Hematopoietic multipotent progenitor cell treated with erythropoietin and hydrocortisone succinate and interleukin-3 and kit ligand, for 8 days (in vitro differentiated cells): ENCODE results near the gene TMEM198.

Experiments used
- DNase-seq: peaks from one replicate; pipeline ENCODE4 v3.0.0-alpha.2; 2015

Gene TMEM198

DNA sequence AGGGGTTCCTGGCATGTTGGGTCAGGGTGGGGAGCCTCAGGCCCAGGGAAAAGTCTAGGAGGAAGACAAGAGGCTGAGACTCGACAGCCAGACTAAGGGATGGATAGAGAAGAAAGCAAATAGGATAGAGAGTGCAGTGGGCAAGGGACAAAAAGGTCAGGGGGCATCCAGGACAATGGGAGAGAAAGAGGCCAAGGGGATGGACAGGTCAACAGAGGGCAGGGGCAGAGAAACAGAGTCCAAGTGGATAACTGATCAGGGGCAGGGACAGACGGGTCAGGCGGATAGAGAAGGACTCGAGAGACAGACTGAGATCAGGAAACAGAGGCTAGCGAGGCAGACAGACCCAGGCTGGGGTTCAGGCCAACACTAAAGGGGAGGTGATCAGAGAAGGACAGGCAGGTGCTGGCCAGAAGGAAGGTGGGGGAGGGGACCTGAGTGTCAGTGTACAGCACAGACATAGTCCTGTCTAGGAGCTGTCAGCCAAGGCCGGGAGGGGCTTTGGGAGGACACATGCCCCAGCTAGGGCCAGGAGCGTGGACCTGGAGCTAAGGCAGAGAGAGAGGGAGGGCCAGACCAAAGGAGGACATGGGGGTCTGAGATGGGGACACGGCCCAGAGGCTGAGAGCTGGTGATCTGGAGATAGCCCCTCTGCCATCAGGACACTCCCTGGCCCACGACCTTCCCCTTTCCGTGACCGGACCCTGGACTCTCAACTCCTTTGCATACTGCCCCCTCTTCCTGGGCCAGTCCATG is 17.3 kb upstream of the TMEM198 start:
- no peak for DNase-seq

DNA sequence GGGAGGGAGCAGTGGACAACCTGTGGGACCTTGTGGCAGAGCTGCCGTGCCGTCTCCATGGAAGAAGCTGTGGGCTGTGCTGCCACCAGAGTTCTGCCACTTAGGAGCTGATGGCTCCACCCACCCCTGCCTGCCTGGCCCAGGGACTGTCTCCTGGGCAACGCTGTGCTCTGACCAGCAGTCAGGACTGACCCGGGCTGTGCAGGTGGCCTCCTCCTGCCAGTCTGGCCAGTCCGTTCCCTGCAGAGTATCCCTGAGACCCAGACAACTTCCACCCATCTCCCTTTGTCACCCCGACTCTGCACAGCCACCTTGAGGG is 16.8 kb upstream of the TMEM198 start:
- DNase-seq: no peak

DNA sequence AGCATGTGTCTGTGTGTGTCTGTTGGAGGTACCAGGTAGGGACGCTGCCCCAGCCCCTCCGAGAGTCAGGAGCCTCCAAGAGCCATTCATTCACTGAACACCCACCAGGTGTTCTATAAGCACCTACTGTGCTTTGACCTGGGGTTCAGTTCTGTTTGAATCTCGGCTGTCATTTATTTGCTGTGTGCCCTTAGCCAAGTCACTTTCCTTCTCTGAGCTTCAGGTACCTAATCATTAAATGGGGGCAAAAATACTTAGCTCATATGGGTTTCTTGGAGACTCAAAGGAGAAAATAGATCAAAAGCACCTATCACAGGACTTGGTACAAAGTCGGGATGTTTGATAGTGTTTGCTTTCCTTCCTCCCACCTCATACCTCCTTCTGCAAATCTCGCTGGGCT is 16.4 kb upstream of the TMEM198 start:
- DNase-seq: no peak

- DNase-seq: peak; percentile 83
These were observed 13.5 kb upstream of the TMEM198 start for GRCh38 chr2:219530048-219530963.

DNA sequence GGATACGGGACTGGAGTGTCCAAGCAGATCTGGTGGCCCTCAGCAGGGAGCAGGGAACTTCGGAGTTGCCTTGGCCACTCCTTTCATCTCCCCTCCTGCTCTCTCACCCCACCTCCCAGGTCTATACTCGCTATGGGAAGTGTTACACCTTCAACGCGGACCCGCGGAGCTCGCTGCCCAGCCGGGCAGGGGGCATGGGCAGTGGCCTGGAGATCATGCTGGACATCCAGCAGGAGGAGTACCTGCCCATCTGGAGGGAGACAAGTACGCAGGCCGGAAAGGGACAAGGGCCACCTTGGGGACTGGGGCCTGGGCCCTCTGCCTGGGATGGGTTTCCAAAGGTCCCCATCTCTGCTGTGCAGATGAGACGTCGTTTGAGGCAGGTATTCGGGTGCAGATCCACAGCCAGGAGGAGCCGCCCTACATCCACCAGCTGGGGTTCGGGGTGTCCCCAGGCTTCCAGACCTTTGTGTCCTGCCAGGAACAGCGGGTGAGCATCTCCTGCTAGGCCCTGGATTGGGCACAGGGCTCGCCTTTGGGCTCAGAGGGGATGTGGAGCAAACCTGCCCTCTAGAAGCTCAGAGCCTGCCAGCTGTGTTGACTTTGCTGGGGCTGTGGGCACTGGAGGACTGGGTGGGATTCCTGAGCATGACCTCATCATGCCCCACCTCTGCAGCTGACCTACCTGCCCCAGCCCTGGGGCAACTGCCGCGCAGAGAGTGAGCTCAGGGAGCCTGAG is 12.0 kb upstream of the TMEM198 start:
- no peak for DNase-seq

DNA sequence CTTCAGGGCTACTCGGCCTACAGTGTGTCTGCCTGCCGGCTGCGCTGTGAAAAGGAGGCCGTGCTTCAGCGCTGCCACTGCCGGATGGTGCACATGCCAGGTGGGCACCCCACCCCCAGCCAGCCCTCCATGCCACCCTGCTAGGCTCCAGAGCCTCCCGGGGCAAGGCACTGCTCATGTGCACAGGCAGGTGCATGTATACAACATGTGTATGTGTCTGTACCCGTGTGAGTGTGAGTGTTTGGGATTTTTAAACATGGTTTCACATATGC is 11.5 kb upstream of the TMEM198 start:
- no peak for DNase-seq

GRCh38 chr2:219533930-219534661 is 9.7 kb upstream of the TMEM198 start:
- no peak for DNase-seq

DNA sequence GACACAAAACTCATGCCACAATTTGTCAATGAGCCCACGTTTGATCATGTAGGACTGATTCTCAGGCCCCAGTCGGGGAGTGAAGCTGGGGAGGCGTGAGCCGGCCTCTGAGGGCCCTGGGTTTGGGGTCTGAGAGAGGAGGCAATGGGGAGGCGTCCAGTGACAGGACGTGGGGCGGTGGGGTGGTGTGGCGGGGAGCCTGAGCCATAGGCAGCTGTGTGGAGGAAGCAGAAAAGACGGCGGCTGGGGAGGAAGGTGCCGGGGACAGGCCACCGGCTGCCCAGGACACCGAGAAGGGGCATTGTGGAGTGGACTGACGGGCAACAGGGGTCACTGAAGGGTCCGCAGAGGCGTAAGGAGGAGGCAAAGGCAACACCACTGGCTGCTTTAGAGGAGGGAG is 7.4 kb upstream of the TMEM198 start:
- DNase-seq: no peak

- no peak for DNase-seq
These were observed 6.9 kb upstream of the TMEM198 start for GRCh38 chr2:219536967-219537366.

- no peak for DNase-seq
These were observed 6.0 kb upstream of the TMEM198 start for GRCh38 chr2:219537657-219538488.

DNA sequence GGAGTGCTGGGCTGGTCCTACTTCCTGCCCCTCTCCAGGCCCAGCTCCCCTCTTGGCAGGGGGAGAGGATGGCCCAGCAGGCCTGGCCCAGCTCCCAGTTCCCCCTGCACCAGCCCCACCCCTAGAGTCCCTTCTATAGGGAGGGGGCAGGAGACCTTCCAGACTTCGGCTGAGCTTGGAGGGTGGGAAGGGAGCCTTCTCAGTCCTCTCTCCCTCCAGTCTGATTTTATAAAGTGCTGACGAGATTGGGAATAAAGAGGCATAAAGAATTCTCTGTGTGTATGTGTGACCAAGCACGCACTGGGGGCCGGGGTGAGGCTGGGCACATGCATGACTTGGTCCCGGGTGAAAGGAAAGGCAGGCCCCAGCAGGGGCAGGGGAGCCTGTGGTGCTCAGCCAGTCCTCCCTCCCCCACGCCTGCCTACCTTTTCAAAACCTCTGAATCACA is 5.3 kb upstream of the TMEM198 start:
- DNase-seq: no peak

- no peak for DNase-seq
These were observed 4.7 kb upstream of the TMEM198 start for GRCh38 chr2:219538956-219539788.

DNA sequence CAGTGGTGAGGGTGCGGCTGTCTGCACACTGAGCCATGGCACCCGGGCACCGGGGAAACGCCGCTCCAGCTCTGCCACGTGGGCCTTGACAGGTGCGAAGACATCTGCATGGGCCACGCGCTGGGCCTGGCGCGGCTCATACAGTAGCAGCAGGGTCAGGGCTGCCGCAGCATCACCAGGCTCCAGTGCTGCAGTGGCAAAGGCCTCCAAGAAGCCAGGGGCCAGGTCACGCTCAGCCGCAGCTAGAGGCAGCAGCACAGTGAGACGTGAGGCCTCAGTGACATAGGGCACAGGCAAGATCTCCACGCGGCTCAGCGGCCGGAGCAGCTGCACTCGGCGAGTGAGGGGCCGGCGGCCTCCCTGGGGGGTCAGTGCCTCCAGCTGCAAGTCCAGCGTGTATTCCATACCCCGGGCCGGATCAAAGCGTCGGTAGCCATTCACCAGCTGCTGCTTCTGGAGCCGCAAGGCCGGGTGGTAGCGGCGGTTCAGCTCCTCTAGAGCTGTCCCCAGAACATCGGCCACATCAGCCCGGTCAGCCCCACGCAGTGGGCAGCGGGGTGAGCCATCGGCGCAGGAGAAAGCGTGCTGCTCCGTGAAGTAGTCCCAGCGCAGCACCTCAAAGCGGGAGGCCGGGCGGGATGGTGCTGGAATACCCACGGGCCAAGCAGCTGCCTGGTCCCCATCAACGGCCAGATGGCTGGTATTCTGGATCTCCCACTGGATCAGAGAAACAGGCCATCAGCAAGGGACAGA is 3.7 kb upstream of the TMEM198 start:
- no peak for DNase-seq

DNA sequence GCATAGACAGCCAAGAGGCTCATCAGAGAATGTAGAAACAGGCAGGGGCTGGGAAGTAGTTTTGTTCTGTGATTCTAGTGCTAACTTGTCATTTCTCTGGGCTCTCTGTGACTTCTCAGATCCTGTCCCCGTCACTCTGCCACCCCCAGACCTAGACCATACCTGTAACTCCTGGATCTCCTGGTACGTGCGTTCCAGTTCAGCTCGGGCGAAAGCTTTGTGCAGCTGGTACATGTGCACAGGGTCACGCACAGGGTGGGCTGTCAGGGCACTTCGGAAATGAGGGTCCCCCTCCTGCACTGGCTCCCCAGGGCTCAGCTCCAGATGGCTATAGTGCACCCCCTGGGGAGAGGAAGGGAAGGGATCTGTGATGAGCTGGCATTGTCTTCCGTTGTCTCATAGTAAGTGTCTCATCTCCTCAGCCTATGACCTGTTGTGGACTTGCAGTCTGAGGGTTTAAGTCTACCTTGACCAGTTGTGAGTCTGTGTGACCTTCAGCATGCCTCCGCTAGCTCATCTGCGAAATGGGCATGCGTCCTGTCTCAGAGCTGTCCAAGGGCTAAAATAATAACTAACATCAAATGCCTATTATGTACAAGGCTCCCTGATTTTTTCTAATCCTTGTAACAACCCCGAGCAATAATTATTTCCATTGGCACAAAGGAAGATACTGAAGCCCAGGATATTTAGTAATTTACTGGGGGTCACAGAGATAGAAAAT is 2.9 kb upstream of the TMEM198 start:
- no peak for DNase-seq

DNA sequence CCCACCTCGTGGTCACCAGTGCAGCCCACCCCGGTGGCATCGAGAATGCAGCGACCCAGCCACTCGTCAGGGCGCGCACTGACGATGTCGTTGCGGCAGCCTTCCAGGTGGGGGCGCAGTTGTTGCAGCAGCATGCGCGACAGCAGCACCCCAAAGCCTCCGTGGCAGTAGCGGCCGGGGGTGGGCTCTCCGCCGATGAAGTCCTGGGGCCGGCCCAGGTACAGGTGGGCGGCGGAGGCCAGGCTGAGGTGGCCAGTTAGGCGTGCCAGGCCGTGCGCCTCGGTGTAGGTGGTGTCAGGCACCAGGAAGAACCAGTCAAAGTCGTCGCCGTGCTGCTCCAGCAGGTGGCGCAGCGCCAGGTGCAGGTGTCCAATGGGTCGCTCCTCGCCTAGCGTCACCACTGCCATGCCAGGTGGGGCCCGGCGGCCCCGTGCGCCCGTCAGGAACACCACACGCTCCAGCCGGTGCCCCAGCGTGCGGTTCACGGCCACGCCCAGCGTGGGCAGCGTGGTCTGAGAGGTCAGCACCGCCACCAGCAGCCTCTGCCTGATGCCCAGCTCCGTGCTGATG is 2.1 kb upstream of the TMEM198 start:
- peak; percentile 77 for DNase-seq

DNA sequence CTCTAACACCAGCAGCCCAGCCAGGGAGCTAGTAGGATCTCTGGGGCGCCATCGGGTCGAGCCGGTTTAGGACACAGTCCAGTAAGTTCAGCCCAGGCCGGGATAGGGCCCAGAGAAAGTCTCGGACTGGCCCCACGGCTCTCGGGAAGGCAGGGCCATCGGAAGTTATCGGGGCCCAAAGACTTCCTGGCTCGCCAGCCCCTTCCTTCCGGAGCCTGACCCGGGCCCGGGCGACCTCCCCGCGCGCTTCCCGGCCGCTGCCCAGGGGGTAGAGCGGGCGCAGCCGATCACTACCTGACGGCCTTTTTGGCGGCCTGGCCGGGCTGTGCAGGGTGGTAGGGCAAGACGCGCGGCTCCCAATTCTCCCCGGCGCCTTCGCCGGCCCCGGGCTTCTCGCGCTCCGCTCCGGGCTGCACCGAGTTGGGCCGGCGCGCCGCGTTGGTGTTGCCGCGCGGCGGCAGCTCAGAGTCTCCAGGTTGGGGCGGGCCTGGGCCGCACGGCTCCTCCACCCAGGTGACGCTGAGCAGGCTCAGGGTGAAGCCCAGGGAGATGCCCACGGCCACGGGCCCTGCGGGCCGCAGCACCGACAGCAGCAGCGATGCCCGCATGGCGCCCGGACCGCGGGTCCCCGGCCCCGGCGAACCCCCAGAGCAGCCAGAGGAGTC is 765 bp upstream of the TMEM198 start:
- no peak for DNase-seq

DNA sequence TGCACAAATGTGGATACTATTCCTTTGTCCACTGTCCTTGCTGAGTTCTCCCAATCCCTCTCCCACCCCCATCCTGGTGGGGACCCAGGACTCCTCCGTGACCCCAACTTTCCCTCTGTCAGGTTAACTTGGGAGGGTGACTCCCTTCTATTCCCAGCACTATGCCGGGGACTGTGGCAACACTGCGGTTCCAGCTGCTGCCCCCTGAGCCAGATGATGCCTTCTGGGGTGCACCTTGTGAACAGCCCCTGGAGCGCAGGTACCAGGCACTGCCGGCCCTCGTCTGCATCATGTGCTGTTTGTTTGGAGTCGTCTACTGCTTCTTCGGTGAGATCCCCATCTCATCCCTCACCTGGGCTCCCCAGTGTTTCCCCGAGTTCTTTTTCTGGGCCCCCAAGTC is 739 bp downstream of the TMEM198 start:
- DNase-seq: no peak

DNA sequence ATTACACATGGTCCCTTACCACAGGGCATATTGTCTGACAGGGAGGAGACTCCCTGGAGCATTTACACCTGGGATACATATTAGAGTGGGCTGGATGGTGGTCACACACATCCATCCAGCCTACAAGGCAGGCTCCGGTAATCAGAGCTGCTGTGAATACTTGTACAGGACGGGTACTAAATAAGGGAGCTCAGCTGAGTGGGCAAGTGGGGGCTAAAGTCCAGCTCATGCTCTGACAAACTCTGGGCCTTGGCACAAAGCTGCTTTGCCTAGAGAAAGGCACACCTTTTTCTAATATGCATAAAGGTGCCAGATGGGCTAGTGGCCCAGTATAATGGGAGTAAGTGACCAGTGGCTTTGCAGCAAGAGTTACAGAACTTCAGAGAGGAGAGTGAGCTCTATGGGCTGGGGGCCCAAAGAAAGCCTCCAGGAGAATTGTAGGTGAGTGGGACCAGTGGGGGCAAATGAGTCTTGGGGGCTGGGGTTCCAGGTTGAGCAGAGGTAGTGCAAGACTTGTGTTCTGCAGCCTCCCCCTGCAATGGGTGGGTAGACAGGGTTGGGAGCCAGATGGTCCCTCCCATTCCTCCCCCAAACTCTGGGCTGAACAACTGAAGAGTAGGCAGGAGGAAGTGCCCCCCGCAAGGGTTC is 1.6 kb downstream of the TMEM198 start:
- DNase-seq: no peak
